Measurements from ENCODE around the gene ATP2B3.

The ATP2B3 gene

DNA sequence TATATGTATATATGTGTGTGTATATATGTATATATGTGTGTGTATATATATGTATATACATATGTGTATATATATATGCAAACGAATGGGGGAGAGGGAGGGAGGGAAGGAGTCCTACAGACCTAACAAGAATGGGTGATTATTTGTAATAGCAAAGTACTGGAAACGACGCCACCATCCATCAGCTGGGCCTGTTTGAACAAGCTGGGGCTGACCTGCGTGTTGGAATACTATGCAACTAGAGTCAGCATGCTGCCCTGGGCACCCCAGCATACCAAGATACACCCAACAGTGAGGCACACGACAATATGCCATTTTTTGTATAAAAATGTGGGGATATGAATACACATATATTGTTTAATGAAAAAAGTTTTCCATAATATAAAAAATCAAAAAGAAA is 103.1 kb downstream of the ATP2B3 start:
- DNase-seq (ENCODE audit: low spot score), result no peak

DNA sequence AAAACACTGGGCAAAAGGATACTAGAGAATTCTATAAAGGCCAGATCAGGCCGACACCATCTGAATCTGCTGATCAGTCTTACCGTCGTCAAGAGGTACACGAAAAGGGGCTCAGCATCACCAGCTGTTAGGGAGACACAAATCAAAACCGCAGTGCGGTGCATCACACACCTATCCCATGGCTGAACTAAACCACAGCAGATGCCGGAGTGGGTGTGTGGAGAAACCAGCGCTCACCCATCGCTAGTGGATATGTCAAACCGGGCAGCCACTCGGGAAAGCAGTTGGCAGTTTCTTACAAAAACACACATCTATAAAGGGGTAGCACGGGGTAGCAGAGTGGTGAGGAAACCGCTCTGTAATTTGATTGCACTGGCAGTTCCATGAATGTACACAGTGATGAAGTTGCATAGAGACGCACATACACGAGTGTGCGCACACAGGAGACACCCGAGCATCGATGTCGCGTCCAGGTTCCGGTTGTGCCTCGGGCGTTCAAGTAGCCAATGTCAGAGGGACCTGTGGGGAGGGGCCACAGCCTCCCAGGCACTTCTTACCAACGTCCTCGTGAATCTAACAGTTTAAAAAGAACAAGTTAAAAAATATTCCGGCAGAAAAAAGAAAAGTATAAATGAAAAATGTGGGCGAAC is 104.6 kb downstream of the ATP2B3 start:
- DNase-seq (ENCODE audit: low spot score), result no peak

DNA sequence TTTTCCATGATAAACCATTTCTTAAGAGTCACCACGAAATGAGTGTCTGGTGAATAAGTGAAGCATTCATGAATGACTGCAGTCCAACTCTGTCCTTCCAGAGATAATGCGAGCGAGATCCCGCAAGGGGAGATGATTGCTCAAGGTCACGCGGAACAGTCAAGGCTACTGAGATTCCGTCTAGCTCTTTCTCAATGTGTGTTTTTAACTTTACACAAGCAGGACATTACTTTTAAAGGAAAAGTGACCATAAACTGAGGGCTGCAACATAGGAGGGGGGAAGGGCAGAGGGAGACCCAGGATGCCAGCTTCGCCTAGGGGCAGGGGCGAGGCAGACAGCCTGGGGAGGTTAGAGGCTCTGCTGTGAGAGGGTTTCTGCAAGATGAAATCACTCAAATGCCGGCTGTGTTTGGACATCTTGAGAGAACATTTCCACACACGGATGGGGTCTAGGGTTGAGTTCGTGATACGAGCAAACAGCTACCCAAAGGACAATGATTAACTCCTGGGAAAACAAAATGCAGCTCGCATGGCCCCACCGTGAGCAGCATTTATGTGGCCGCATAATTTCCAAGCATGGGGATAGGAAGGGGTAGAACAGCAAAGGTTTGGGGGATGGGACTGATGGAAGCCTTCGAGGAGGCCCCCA is 105.3 kb downstream of the ATP2B3 start:
- no peak for DNase-seq (ENCODE audit: low spot score)

DNA sequence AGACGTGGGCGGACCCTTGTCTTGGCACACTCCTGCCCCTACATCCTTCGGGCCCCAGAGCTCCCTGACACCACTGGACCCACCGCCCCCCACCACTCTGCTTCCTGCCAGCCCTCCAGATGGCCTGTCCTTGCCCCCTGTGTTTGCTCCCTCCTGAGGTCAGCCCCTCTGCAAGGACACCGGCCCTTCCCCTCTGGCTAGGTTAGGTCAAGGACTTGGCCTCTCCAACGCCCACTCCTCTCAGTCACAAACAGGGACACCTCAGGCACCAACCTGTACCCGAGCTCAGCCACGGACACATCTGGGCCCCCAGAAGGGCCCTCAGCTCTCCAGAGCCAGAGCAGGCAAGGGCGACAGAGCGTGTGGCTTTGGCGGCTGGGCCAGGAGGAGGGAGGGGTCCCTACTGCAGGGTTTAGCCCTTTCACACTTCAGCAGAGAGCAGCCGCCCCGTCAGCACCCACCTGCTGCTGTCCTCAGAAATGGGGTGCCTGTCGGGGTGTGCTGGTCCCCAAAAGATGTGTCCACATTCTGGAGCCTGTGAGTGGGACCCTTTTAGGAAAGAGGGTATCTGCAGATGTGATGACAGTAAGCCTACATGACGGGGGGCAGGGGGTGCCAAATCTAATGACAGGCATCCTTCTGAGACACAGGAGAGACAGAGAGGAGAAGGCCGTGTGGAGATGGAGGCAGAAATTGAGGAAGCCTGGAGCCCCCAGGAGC is 106.0 kb downstream of the ATP2B3 start:
- no peak for DNase-seq (ENCODE audit: low spot score)

DNA sequence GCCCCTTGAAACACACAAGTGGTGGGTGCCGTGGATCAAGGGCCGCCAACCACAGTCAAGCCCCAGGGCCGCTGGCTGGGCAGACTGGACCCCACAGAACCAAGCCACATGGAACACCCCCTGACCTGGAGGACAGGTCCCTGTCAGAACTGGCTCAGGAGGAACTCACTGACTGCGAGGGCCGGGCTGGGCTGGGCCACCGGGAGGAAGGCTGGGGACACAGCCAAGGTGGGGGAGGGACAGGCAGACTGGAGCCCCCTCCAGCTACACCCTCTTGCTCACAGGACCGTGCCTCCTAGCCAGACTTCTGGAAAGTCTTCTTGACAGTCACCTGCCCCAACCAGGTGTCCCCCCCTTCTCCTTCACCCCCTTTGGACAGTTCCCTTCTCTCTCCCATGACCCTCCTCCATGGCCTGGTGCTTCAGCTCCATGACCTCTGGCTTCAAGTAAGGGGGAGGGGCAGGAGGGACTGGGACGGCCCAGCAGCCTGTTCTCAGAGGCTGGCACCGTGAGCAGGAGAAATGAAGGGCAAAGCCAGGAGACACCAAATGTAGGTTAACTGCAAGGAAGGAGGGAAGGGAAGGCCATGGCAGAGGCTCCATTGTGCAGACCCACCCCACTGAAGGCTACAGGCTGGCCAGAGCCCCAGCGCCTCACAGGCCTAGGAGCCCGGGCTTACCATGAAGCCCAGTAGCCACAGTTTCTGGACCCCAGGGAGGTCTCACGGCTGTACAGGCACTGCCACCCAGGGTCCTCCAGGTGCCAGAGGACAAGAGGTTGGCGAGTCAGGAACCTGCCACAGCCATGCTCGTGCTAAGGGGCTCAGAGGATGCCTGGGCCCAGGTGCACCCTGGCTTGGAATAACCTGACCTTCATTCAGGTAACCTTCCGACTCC is 107.0 kb downstream of the ATP2B3 start:
- DNase-seq (ENCODE audit: low spot score), result no peak

DNA sequence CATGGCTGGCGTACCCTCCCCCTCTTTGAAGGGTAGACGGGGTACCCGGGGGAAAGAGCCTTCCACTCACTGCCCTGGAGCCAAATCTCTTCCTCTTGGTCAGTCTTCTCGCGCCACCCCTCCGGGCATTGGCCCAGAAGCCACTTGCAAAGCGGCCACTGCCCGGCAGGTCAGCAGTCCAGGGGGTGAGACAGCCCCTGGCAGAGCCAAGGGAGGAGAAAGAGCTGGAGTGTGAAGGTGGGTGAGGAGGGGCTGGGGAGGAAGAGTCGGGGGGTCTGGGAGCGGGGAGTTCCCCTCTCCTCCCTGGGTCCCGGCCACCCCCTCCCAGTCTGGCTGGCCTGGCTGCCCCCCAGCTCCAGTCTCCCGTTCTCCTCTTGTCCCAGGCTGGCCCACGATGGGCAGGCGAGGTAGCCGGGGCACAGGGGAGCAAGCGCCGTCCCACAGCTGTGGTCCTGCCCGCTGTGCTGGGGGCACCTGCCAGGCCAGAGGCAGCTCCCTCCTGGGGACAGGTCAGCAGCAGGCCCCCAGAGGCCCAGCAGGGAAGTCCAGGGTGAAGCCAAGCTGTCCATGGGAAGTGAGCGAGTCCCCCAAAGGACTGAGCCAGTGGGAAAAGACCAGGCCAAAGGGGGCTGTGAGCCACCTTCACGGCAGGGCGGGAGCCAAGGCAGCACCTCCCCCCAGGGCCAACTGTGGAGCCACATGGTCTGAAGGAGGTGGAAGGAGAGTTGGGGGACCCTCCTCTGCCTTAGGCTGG is 108.0 kb downstream of the ATP2B3 start:
- DNase-seq (ENCODE audit: low spot score), result no peak

DNA sequence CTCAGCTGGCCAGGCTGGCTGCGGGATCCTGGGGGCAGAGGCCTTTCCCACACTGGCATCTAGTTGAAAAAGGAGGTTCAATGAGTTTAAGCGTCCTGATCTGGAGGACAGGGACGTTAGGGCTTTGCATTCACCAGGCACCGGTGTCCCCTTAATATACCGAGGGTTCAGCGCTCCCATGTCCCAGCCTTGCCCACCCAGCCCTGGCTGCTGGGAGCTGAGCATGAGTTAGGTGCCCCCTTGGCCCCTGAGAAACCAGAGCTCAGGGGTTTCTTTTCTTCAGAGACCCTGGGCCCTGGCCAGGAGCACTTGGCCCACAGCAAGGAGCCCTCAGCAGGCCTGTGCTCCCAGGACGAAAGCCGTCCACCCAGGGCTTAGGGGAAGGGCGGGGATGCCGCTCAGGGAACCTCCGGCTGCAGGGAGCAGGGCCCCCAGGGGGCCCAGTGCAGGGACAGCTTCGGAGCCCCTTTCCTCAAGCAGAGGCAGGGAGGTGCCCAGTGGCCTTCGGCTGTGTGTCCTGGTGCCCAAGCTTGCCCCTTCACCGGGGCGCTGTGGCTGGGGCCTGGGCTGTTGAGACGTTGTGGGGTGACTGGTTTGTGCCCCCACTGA is 108.7 kb downstream of the ATP2B3 start:
- no peak for DNase-seq (ENCODE audit: low spot score)

DNA sequence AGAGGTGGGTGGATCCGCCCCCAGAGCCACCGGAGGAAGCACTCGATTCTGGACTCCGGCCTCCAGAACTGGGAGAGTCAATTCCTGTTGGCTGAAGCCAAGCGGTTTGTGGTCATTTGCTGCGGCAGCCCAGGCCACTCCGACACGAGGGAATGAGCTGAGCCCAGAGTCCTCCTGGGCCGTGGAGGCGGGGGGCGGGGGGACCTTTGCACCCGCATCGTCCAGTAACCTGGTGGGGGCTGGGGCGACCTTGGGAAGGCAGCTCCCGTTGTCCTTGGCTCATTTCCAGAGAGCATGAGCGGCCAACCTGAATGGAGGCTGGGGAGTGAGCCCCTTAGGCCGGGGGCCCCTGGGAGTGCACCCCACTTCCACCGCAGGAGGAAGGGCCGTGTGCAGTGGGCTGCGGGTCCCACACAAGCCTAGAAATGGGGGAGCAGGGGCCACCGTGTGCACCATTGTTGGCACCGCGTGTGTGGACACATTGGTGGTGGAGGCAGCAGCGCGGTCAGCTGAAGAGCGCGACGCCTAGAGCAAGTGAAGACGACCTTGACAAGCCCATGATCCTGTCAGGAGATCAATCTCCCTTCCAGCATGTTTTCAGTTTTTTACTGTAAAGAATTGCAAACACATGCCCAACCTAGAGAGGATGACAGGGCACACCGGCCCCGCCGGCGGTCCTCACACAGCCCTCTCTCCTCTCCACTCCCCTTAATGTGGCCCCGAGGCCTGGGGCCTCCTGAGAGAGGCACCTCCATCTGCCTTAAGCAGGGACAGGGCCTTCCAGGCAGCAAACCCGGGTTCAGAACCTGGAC is 109.6 kb downstream of the ATP2B3 start:
- DNase-seq (ENCODE audit: low spot score), result no peak

DNA sequence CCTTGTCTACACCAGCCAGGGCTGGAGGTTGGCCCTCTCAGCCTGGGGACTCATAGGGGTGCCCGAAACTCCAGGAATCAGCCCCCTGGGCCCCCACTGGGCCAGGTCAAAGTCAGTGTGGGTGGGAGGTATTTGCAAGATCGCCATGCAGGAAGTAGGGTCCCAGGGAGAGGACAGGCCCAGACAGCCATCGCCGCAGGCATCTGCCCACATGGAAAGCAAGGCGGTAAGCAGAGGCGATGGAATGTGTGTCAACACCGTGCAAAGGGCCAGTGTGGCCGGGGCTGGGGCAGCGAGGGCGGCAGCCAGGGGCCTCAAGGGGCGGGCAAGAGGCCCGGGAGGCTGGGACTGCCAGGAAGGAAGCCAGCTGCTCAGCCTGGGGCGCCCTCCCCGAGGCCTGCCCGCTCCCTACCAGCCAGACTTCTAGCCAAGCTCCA is 110.3 kb downstream of the ATP2B3 start:
- DNase-seq (ENCODE audit: low spot score), result no peak

DNA sequence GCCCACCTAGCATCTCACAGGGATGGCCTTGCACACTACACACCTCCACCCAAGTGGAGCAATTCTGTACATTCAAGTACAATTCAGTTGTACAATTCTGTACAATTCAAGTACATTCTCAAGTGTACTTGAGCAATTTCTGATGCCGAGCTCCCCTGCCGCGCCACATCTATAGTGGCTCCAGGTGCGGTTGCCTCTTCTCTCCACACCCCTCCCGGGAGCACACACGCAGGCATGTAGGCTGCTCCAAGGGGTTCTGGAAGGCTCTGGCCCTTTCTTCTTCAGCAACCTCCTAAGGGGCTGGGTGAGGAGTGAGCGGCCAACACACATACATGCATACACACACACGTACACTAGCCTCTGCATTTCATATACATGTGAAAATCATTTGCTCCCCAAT is 110.7 kb downstream of the ATP2B3 start:
- DNase-seq (ENCODE audit: low spot score), result no peak

DNA sequence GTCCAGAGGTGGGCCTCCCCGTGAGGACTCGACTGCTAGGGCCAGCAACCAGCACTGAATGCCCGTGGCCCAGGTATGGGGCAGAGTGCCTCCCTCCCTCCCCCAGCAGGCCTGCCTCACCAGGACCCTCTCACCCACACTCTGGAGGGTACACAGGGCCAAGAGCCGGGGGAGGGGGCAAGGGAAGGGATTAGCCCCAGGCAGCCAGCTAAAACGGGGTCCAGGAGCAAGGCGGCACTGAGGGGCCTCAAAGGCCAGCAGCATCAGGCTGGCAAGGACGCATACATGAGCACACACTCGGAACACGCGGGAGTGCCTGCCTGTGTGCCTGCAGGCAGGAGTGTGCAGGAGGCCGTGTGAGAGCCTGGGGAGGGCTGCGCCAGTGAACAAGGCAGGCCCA is 111.2 kb downstream of the ATP2B3 start:
- no peak for DNase-seq (ENCODE audit: low spot score)

DNA sequence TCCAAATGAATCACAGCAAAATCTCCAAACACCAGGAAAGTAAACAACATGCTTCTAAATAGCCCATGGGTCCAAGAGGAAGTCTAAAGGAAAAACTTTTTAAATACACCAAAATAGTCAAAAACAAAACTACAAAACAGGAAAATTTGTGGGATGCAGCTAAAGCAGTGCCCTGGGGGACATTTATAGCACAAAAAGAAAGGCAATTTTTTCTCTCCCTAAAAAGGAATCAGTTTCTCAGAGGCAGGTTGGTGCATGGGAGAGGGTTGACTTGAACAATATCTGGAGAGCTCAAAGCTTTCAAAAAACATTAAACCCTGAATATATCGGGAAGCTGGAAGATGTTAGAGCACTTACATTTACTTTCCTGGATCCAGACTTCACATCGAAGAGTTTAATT is 113.9 kb downstream of the ATP2B3 start:
- no peak for DNase-seq (ENCODE audit: low spot score)

DNA sequence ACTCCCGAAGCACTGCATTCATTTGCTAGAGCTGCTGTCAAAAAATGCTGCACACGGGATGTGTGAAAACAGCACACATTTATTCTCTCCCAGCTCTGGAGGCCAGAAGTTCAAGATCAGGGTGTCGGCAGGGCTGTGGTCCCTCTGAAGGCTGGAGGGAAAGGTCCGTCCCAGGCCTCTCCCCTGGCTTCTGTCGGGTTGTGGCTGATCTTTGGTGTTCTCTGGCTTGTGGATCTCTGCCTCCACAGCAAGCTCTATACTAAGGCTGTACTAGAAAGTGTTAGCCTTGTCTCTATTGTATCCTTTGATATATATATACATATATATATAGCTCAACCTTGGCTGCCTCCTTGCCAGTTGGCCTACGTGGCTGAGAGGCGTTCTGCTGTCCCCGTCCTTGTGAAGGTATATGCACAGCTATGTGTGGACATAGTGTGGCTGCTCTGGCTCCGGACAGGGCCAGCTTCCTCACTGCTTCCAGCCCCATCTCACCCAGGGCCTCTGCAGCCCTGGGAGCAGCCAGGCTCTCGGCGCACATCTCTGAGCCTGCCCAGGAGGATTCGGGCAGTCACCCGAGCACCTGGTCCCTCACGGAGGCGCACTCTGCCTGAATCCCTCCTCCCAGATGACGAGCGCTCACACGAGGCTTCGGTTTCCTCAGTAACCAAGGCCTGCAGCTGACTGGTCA is 114.6 kb downstream of the ATP2B3 start:
- no peak for DNase-seq (ENCODE audit: low spot score)

All from LoVo (cell line).